ENCODE results near the gene PDIA6. TPM values are rescaled to one million over a fixed set of nuclear protein-coding genes. Genes with fewer than 3 reads are reported as not detected.

The PDIA6 gene, protein sequence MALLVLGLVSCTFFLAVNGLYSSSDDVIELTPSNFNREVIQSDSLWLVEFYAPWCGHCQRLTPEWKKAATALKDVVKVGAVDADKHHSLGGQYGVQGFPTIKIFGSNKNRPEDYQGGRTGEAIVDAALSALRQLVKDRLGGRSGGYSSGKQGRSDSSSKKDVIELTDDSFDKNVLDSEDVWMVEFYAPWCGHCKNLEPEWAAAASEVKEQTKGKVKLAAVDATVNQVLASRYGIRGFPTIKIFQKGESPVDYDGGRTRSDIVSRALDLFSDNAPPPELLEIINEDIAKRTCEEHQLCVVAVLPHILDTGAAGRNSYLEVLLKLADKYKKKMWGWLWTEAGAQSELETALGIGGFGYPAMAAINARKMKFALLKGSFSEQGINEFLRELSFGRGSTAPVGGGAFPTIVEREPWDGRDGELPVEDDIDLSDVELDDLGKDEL
- polyA plus RNA-seq (ENCODE audit: insufficient read length in 3 of 3) = 100 to 1,000 TPM; 358 to 391 (median 365) TPM

DNA sequence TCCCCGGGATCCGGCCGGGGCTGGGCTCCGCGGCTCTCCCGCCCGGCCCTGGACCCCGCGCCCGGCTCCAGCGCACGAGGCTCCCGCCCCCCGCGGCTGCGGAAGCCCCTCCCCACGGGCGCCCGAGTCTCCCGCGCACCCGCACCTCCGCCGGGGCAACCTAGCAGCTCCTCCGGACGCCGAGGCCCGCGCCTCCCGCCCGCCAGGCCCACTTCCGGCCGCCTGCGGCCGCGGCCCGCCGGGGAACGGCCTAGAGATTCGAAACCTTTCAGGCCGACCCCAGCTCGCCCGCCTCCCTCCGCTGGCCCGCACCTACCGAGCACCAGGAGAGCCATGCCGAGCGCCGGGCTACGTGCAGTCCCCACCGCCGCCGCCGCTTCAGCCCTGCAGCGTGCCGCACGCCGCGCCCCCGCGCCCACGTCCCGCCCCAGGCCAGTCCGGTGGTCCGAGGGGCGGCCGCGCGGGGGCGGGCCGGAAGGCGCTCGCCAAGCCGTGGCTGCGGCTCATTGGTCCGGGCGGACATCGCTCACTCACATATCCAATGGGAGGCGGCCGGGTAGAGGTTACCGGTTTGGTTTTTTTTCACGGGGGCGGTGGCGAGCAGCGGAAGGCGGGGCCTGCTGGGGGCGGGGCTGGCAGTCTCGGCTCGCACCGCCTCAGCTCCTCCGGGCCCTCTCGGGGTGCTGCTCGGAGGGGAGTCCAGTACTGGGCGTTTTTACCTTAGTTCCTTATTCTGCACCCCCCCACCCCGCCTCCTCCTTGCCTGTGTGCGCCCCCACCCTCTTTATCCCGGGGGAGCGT lies at the start of gene PDIA6:
Gene PDIA6, minus strand, starts transcription at position 424 of the 801 bp plus-strand sequence. Its CDS starts 89 bp downstream, at position 335.
- peak; percentile 86 to 92 (median 89) for DNase-seq (ENCODE audit: low read depth in 3 of 3, low spot score in 2 of 3)

- no peak for DNase-seq (ENCODE audit: low read depth in 3 of 3, low spot score in 2 of 3)
These were observed 49.7 kb upstream of the PDIA6 start for GRCh38 chr2:10862330-10862729.

GRCh38 chr2:10861765-10862164 lies 49.2 kb upstream of the PDIA6 start:
- DNase-seq (ENCODE audit: low read depth in 3 of 3, low spot score in 2 of 3) = no peak

- no peak for DNase-seq (ENCODE audit: low read depth in 3 of 3, low spot score in 2 of 3)
These were observed 48.3 kb upstream of the PDIA6 start for GRCh38 chr2:10860814-10861325.

- DNase-seq (ENCODE audit: low read depth in 3 of 3, low spot score in 2 of 3) = no peak
These were observed 47.7 kb upstream of the PDIA6 start for GRCh38 chr2:10860081-10860813.

DNA sequence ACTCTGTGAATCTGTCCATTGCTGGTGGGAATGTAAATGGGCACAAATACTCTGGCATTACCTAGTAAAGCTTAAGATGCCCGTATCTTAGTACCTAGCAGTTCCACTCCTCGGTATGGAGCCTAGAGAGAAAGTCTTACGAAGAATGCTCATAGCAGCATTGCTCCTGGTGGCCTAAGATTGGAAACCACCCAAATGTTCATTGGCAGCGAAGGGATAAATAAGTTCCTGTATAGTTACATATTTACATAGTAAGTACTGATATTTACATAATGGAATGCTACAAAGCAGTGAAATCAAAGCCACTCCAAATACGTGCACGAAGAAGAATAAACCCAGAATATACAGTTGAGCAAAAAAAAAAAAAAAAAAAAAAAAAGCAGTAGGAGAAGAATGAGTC lies 46.7 kb upstream of the PDIA6 start:
- no peak for DNase-seq (ENCODE audit: low read depth in 3 of 3, low spot score in 2 of 3)

GRCh38 chr2:10848541-10848940 lies 36.0 kb upstream of the PDIA6 start:
- no peak for DNase-seq (ENCODE audit: low read depth in 3 of 3, low spot score in 2 of 3)

GRCh38 chr2:10847008-10847407 lies 34.4 kb upstream of the PDIA6 start:
- no peak for DNase-seq (ENCODE audit: low read depth in 3 of 3, low spot score in 2 of 3)

GRCh38 chr2:10846110-10846861 lies 33.7 kb upstream of the PDIA6 start:
- no peak for DNase-seq (ENCODE audit: low read depth in 3 of 3, low spot score in 2 of 3)

DNA sequence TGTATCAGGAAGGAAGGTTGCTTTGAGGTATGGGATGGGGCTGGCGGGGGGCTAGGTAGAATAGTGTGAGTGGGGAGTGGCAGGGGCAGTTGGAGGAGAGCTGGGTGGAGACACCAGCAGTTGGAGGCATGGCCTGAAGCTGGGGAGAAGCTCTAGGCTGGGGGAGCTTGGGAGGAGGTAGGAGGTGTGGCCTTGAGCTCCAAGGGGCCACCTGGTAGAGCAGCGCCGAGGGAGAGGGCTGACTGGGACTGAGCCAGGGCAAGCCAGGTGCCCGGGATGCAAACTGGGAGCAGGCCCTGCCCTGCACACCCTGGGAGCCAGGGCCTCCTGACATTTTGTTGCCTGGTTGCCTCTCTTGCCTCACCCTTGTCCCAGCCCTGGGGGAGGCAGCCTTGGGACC lies 33.1 kb upstream of the PDIA6 start:
- no peak for DNase-seq (ENCODE audit: low read depth in 3 of 3, low spot score in 2 of 3)

DNA sequence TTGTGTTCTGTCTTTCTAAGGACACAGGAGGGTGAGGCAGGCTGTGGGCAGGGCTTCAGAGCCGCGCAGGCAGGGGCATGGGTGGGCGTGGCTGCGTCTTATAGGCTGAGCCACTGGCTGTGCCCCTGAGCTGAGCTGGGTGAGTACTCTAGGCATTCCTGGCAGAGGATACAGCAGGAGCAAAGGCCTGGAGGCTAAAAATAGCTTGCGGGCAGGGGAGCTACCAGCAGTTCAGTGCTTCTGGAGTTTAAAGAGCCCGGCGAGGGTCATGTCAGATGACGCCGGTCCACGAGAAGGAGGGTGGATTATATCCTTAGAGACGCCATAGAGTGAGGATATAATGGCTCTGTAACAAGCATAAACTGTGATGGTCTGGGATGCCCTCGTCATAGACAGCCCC lies 31.5 kb upstream of the PDIA6 start:
- DNase-seq (ENCODE audit: low read depth in 3 of 3, low spot score in 2 of 3) = peak in 1 of 3 donors; percentile 8

GRCh38 chr2:10842506-10842905 lies 29.9 kb upstream of the PDIA6 start:
- DNase-seq (ENCODE audit: low read depth in 3 of 3, low spot score in 2 of 3) = no peak

DNA sequence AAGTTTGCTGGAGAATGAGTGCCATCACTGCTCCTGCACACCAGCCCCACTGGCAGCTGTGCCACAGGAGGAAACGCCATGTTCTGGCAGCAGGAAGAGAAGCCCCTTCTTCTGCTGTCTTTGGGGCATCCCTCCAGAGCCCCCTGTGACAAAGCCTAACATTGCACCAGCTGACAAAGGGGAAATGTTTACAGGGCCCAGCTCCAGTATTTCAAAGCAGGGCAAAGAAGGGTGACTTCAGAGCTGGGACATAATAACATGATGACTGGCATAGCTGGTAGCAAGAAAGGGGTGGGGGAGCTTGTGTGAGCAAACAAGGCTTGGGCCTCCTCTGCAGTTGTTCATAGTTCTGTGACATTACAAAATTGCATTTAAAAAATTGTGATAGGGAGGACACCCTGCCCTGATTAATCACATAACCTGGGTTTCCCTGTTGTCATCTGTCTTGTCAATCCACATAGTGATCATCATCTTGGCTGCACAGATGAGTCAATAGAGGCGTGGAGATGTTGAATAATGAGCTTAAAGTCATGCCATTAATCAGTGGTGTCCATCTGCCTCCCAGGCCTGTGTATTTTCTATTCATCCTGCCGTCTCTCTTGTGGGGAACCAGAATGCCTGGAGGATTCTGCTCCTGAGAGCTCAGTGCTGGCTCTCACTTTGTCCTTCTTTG lies 29.1 kb upstream of the PDIA6 start:
- no peak for DNase-seq (ENCODE audit: low read depth in 3 of 3, low spot score in 2 of 3)

DNA sequence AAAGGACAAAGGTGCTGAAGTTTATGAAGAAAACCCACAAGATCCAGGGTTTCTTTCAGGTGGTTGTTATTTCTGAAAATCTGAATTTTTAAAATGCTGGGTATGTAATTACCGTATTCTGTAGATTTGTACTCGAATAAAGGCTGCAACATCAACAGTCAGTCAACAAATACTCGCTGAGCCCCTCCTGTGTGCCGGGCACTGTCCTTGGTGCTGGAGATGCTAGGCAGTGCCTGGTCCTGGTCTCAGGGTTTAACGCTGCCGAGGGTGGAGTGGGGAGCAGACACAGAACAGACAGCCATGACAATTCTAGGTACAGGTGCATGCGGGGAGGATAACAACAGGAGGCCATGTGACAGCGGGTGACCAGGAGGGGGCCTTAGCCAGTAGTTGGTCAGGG lies 27.2 kb upstream of the PDIA6 start:
- no peak for DNase-seq (ENCODE audit: low read depth in 3 of 3, low spot score in 2 of 3)

DNA sequence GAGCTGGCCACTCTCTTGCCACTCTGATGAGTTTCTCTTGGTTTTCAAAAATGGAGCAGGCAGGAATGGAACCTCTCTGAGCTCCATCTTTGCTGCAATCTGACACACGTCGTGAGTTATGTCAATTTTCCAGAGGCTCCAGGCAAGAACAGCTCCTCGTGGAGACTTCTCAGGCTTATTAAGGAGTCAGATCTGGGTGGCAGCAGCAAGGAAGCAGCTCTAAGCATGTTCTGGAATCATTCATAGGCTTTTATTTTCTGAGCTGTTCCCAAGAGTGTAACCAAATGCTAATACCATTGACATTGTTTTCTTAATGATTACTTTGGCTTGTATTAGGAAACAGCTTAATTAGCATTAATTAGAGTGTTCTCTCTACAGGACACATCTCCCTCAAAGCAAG lies 26.1 kb upstream of the PDIA6 start:
- no peak for DNase-seq (ENCODE audit: low read depth in 3 of 3, low spot score in 2 of 3)

- no peak for DNase-seq (ENCODE audit: low read depth in 3 of 3, low spot score in 2 of 3)
These were observed 25.0 kb upstream of the PDIA6 start for GRCh38 chr2:10837298-10838266.

- no peak for DNase-seq (ENCODE audit: low read depth in 3 of 3, low spot score in 2 of 3)
These were observed 22.7 kb upstream of the PDIA6 start for GRCh38 chr2:10835052-10835970.
